ENCODE measurements around the gene LETMD1.

DNA sequence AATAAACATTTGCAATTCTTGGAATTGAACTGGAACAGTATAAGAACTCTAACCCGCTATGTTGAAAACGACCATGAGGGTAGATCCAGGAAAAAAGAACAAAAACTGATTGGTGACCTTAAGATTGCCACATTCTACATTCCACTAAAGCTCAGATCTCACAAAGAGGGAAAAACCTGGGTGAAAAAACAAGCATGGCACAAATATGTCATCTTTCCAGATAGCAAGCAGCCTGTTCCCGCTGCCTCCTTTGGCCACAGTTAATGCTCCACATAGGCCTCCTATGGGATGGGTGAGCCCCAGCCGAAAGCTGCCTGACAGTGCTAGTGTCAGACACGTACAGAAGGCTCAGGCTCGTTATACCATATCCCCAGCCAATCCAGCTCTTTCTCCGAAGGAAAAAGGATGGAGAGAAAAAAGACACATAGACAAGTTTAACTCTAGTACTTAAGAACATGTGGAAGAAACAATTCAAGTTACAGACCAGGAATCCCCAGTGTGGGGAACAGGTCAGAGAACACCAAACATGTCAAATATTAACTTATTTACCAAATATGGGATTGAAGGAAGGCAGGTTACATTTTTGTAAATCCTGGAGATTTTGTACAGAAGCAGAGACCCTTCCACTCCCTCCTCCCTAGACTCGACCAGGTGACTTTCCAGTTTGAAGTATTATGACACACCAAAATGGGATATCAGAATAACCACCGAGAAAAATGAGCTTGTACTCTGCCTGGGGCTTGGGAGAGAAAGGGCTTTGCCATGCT lies 14.7 kb downstream of the LETMD1 start:
- no peak for TF ChIP-seq POLR2A (IDR thresholded peaks at IDR 0.05)
- TF ChIP-seq, protein P1, sequence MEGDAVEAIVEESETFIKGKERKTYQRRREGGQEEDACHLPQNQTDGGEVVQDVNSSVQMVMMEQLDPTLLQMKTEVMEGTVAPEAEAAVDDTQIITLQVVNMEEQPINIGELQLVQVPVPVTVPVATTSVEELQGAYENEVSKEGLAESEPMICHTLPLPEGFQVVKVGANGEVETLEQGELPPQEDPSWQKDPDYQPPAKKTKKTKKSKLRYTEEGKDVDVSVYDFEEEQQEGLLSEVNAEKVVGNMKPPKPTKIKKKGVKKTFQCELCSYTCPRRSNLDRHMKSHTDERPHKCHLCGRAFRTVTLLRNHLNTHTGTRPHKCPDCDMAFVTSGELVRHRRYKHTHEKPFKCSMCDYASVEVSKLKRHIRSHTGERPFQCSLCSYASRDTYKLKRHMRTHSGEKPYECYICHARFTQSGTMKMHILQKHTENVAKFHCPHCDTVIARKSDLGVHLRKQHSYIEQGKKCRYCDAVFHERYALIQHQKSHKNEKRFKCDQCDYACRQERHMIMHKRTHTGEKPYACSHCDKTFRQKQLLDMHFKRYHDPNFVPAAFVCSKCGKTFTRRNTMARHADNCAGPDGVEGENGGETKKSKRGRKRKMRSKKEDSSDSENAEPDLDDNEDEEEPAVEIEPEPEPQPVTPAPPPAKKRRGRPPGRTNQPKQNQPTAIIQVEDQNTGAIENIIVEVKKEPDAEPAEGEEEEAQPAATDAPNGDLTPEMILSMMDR (IDR thresholded peaks at IDR 0.05), result no peak
